SK-N-SH (cell line): ENCODE measurements around the gene NFASC. TPM values are rescaled to one million over a fixed set of nuclear protein-coding genes. Genes with fewer than 3 reads are reported as not detected.

ENCODE experiments used
- CTCF ChIA-PET: fragments of 300-600, 350-600 bp; formaldehyde crosslinking; extraction: SDS; loops from one replicate; lab custom pipeline; 2021; lab: Yijun Ruan, JAX
- POLR2A ChIA-PET: fragments of 350-600 bp; sonication (Branson Sonifier 250); formaldehyde crosslinking; extraction: SDS; loops from one replicate; lab custom pipeline; 2020; ENCODE audit warnings: antibody characterized with exemption, inconsistent platforms; lab: Yijun Ruan, JAX
- DNase-seq: peaks from one replicate; pipeline ENCODE4 v3.0.0; 2012
- H2AFZ ChIP-seq: fragments of 200-600 bp; sonication (generic); 2 replicates; pipeline ENCODE4 v1.8.1; 2016; ENCODE audit warnings: antibody characterized with exemption, mild to moderate bottlenecking, low read depth
- H3F3A ChIP-seq: fragments of 200-600 bp; sonication (generic); replicated peaks from 2 replicates; pipeline ENCODE3; 2016; ENCODE audit warnings: antibody characterized with exemption, mild to moderate bottlenecking; ENCODE audit not compliant: insufficient read depth
- H3K27ac ChIP-seq, 2 experiments: fragments of 200-500 bp in 1 of 2; fragments of 200-600 bp in 1 of 2; sonication (Bioruptor generic) in 1 of 2; sonication (generic), shearing (Covaris generic) in 1 of 2; 2 replicates each; pipeline versions ENCODE4 v1.5.1 to v1.6.1; 2014 to 2016; ENCODE audit warnings: low read depth in 2 of 2, inconsistent platforms in 1 of 2, low read length in 1 of 2, mild to moderate bottlenecking in 1 of 2, mixed read lengths in 1 of 2
- H3K27me3 ChIP-seq: fragments of 200-600 bp; sonication (generic), shearing (Covaris generic); 2 replicates; pipeline ENCODE4 v1.6.1; 2016; ENCODE audit warnings: mixed run types; ENCODE audit not compliant: insufficient read depth
- H3K36me3 ChIP-seq, 2 experiments: fragments of 200-500 bp in 1 of 2; fragments of 200-600 bp in 1 of 2; sonication (Bioruptor generic) in 1 of 2; sonication (generic) in 1 of 2; replicated peaks in 1 of 2; 2 replicates each; pipeline versions ENCODE3 to v1.5.1; 2014 to 2016; ENCODE audit warnings: low read length in 1 of 2, mild to moderate bottlenecking in 1 of 2; ENCODE audit not compliant: insufficient read depth in 2 of 2, control insufficient read depth in 1 of 2
- H3K4me1 ChIP-seq, 2 experiments: fragments of 200-500 bp in 1 of 2; fragments of 200-600 bp in 1 of 2; sonication (Bioruptor generic) in 1 of 2; sonication (generic), shearing (Covaris generic) in 1 of 2; 2 replicates each; pipeline versions ENCODE4 v1.5.1 to v1.6.1; 2014 to 2016; ENCODE audit warnings: low read depth in 1 of 2, low read length in 1 of 2, mixed run types in 1 of 2; ENCODE audit not compliant: insufficient read depth in 2 of 2, control insufficient read depth in 1 of 2
- H3K4me2 ChIP-seq: fragments of 200-600 bp; sonication (generic), shearing (Covaris generic); 2 replicates; pipeline ENCODE4 v1.6.1; 2017; ENCODE audit warnings: mixed run types
- H3K4me3 ChIP-seq, 2 experiments: fragments of 200-500 bp in 1 of 2; fragments of 200-600 bp in 1 of 2; sonication (Bioruptor generic) in 1 of 2; sonication (generic), shearing (Covaris generic) in 1 of 2; 2 replicates each; pipeline versions ENCODE4 v1.5.1 to v1.8.1; 2014 to 2016; ENCODE audit warnings: low read depth in 2 of 2, inconsistent platforms in 1 of 2, low read length in 1 of 2, mild to moderate bottlenecking in 1 of 2, mixed read lengths in 1 of 2, moderate library complexity in 1 of 2
- H3K79me2 ChIP-seq: fragments of 200-600 bp; sonication (generic); 2 replicates; pipeline ENCODE4 v1.8.1; 2017; ENCODE audit warnings: mild to moderate bottlenecking; ENCODE audit not compliant: insufficient read depth
- H3K9ac ChIP-seq: fragments of 200-600 bp; sonication (generic); 2 replicates; pipeline ENCODE4 v1.6.1; 2017; ENCODE audit warnings: mixed run types
- H3K9me2 ChIP-seq: fragments of 200-600 bp; sonication (generic); 2 replicates; pipeline ENCODE4 v1.6.1; 2017; ENCODE audit warnings: mixed run types
- H3K9me3 ChIP-seq: fragments of 200-600 bp; sonication (generic); 2 replicates; pipeline ENCODE4 v1.6.1; 2017; ENCODE audit warnings: mixed run types, mild to moderate bottlenecking, moderate library complexity
- H4K20me1 ChIP-seq: fragments of 200-600 bp; sonication (generic); 2 replicates; pipeline ENCODE4 v1.6.1; 2017; ENCODE audit warnings: mild to moderate bottlenecking, mixed run types; ENCODE audit not compliant: insufficient read depth
- CHD2 ChIP-seq: fragments of 150-350 bp; IDR thresholded peaks from 2 replicates; pipeline ENCODE4 v1.6.1; 2018; ENCODE audit warnings: low read length; ENCODE audit not compliant: partially characterized antibody
- ELF1 ChIP-seq: IDR thresholded peaks from 2 replicates; pipeline ENCODE4 v1.4.0; 2012
- EP300 ChIP-seq, 2 experiments: IDR thresholded peaks; 2 replicates each; pipeline versions ENCODE4 v1.4.0 to v1.6.1; 2012; ENCODE audit warnings: borderline replicate concordance in 1 of 2, low read depth in 1 of 2, low read length in 1 of 2
- EZH2phosphoT487 ChIP-seq: fragments of 200-600 bp; sonication (generic); IDR thresholded peaks from 2 replicates; pipeline ENCODE4 v1.6.1; 2017; ENCODE audit warnings: low read depth, mixed run types, mild to moderate bottlenecking, antibody characterized with exemption, moderate library complexity, borderline replicate concordance
- FOSL2 ChIP-seq: IDR thresholded peaks from 2 replicates; pipeline ENCODE4 v1.4.0; 2012; ENCODE audit warnings: low read depth, mild to moderate bottlenecking, moderate library complexity, borderline replicate concordance
- FOXM1 ChIP-seq: IDR thresholded peaks from 2 replicates; pipeline ENCODE4 v1.4.0; 2012; ENCODE audit warnings: low read depth, mild to moderate bottlenecking
- GABPA ChIP-seq: IDR thresholded peaks from 2 replicates; pipeline ENCODE4 v1.4.0; 2012; ENCODE audit warnings: low read depth, mild to moderate bottlenecking
- MXI1 ChIP-seq: IDR thresholded peaks from 2 replicates; pipeline ENCODE4 v1.6.1; 2012; ENCODE audit warnings: mild to moderate bottlenecking, low read depth, low read length, improper control_type of control experiment
- NFIC ChIP-seq: IDR thresholded peaks from 2 replicates; pipeline ENCODE4 v1.4.0; 2012; ENCODE audit warnings: borderline replicate concordance
- NRF1 ChIP-seq: IDR thresholded peaks from 2 replicates; pipeline ENCODE4 v1.6.1; 2012; ENCODE audit warnings: low read depth, mild to moderate bottlenecking, low read length
- RAD21 ChIP-seq: IDR thresholded peaks from 2 replicates; pipeline ENCODE4 v1.6.1; 2012; ENCODE audit warnings: mild to moderate bottlenecking, low read length
- RFX5 ChIP-seq: IDR thresholded peaks from 2 replicates; pipeline ENCODE4 v1.6.1; 2012; ENCODE audit warnings: mild to moderate bottlenecking, improper control_type of control experiment, low read length
- RXRA ChIP-seq: IDR thresholded peaks from 2 replicates; pipeline ENCODE4 v1.4.0; 2012; ENCODE audit warnings: low read depth, mild to moderate bottlenecking, borderline replicate concordance
- SIN3A ChIP-seq: IDR thresholded peaks from 2 replicates; pipeline ENCODE4 v1.6.1; 2012; ENCODE audit warnings: low read depth, mild to moderate bottlenecking, low read length, moderate library complexity, borderline replicate concordance
- SMC3 ChIP-seq: IDR thresholded peaks from 2 replicates; pipeline ENCODE4 v1.6.1; 2012; ENCODE audit warnings: low read depth, low read length, improper control_type of control experiment
- TAF1 ChIP-seq: IDR thresholded peaks from 2 replicates; pipeline ENCODE4 v1.6.1; 2012; ENCODE audit warnings: low read depth, mild to moderate bottlenecking, low read length, moderate library complexity, borderline replicate concordance
- YY1 ChIP-seq: IDR thresholded peaks from 2 replicates; pipeline ENCODE4 v1.4.0; 2012; ENCODE audit warnings: low read depth, mild to moderate bottlenecking
- WGBS: methylation state at CpG from one replicate; pipeline ENCODE4 v1.1.6; 2017; ENCODE audit warnings: low lambda C conversion rate; 5-methylcytosine and 5-hydroxymethylcytosine counted together
- polyA plus RNA-seq, 3 experiments: library from polyadenylated mRNA; depleted of rRNA; stranded (reverse); fragments of >200 nt; gene quantifications; 2 replicates each; pipeline ENCODE4 v1.2.3, GENCODE V29; 2012
- TF ChIP-seq, protein P1 (sequence below): IDR thresholded peaks from 2 replicates; pipeline ENCODE4 v1.4.0; 2012; ENCODE audit warnings: low read depth, borderline replicate concordance
- TF ChIP-seq, protein P2 (sequence below): IDR thresholded peaks from 2 replicates; pipeline ENCODE4 v1.4.0; 2012; ENCODE audit warnings: low read depth, borderline replicate concordance
- TF ChIP-seq, protein P3 (sequence below): IDR thresholded peaks from 2 replicates; pipeline ENCODE4 v1.4.0; 2012; ENCODE audit warnings: low read depth

NFASC gene
- polyA plus RNA-seq, 1 of the 3 experiments (the other 2 are of a cell fraction), result 6.0 TPM

DNA sequence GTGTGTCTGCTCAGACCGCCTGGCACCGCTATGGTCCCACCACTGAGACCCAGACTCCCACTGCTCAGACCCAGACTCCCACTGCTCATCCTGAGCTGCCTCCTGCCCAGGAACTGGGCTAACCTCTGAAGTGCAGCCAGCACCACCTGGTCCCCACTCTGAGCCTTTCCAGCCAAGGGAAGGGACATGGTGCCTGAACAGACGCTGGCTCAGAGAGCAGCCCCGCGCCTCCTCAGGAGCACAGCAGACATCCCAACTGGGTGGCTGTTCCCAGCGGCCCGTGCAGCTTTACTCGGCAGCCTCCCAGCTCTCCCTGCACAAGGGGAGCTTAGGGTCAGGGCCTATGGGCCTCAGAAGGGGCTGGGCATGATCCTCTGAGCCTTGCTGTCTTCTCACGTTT lies 144.6 kb downstream of the NFASC start (continued):
- TF ChIP-seq RFX5, result no peak

DNA sequence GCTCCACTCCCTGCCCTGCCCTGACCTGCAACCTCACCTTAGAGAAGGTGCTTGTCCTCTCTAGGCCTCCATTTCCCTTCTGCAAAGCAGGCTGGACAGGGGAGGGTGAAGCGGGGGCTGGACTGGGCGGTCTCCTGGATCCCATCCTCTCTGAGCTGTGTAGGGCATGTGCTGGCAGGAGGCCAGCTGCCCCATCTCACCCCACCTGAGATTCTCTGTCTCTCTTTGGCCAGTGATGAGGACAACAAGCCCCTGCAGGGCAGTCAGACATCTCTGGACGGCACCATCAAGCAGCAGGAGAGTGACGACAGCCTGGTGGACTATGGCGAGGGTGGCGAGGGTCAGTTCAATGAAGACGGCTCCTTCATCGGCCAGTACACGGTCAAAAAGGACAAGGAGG lies 145.4 kb downstream of the NFASC start:
- Histone ChIP-seq H3K4me3 (no peak overlapping the region), H3K36me3 (no peaks in the 10 kb centered on the region), H3K79me2 (no peaks in the 10 kb centered on the region), H3K4me2 (no peak overlapping the region), H2AFZ (no peak overlapping the region), H3K27ac (no peak overlapping the region), H3K9me2 (no peaks in the 10 kb centered on the region), H3K9me3 (no peaks in the 10 kb centered on the region), H4K20me1 (no peaks in the 10 kb centered on the region), H3F3A (no peaks in the 10 kb centered on the region), H3K4me1 (peaks cover 0 to 17% of the 10 kb centered on the region in 2 experiments; a peak in 3 of 4 replicates), H3K9ac (no peak overlapping the region), H3K27me3 (no peaks in the 10 kb centered on the region)
- WGBS, result 85% methylated on average over 7 of the region's 9 CpGs
- CTCF ChIA-PET, result interaction anchor here (1.0 to 6.1 kb wide), 2 partner anchors 27 to 46 kb away, joined by 3 to 49 read pairs; no protein-coding TSS in a partner anchor
- POLR2A ChIA-PET, result no interaction called here
- no peak for TF ChIP-seq RXRA
- no peak for TF ChIP-seq TAF1
- no peak for TF ChIP-seq ELF1
- TF ChIP-seq, protein P1, sequence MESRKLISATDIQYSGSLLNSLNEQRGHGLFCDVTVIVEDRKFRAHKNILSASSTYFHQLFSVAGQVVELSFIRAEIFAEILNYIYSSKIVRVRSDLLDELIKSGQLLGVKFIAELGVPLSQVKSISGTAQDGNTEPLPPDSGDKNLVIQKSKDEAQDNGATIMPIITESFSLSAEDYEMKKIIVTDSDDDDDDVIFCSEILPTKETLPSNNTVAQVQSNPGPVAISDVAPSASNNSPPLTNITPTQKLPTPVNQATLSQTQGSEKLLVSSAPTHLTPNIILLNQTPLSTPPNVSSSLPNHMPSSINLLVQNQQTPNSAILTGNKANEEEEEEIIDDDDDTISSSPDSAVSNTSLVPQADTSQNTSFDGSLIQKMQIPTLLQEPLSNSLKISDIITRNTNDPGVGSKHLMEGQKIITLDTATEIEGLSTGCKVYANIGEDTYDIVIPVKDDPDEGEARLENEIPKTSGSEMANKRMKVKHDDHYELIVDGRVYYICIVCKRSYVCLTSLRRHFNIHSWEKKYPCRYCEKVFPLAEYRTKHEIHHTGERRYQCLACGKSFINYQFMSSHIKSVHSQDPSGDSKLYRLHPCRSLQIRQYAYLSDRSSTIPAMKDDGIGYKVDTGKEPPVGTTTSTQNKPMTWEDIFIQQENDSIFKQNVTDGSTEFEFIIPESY, result no peak
- TF ChIP-seq MXI1, result no peak
- no peak for TF ChIP-seq FOSL2
- no peak for TF ChIP-seq YY1
- TF ChIP-seq, protein P2, sequence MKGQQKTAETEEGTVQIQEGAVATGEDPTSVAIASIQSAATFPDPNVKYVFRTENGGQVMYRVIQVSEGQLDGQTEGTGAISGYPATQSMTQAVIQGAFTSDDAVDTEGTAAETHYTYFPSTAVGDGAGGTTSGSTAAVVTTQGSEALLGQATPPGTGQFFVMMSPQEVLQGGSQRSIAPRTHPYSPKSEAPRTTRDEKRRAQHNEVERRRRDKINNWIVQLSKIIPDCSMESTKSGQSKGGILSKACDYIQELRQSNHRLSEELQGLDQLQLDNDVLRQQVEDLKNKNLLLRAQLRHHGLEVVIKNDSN, result no peak
- TF ChIP-seq EP300 (IDR thresholded peaks at IDR 0.05; ENCODE audit: borderline replicate concordance in 1 of 2, low read depth in 1 of 2, low read length in 1 of 2), result no peak
- TF ChIP-seq, protein P3, sequence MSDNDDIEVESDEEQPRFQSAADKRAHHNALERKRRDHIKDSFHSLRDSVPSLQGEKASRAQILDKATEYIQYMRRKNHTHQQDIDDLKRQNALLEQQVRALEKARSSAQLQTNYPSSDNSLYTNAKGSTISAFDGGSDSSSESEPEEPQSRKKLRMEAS, result no peak
- TF ChIP-seq RFX5, result no peak
- no peak for TF ChIP-seq RAD21
- no peak for TF ChIP-seq SMC3
- no peak for TF ChIP-seq CHD2
- TF ChIP-seq FOXM1, result no peak
- no peak for TF ChIP-seq SIN3A
- no peak for TF ChIP-seq EZH2phosphoT487
- TF ChIP-seq GABPA, result no peak
- no peak for TF ChIP-seq NRF1
- TF ChIP-seq NFIC, result no peak
- DNase-seq, result no peak
